Gastrocnemius medialis (tissue), 4 donors: ENCODE measurements around the gene IFT27.

Experiments used
- CTCF ChIP-seq, 5 experiments: fragments of 450-650 bp in 3 of 5; fragments of 200-600 bp in 2 of 5; sonication (generic) in 2 of 5; IDR thresholded peaks in 4 of 5; conservative IDR thresholded peaks in 1 of 5; 1 replicate in 4 of 5; 2 replicates in 1 of 5; pipeline ENCODE4 v1.5.1; 2016 to 2019; ENCODE audit warnings: antibody characterized with exemption in 5 of 5, mild to moderate bottlenecking in 3 of 5, moderate library complexity in 3 of 5
- POLR2A ChIP-seq, 2 donors: fragments of 450-650 bp; IDR thresholded peaks; one replicate each; pipeline ENCODE4 v1.6.1; 2017; ENCODE audit warnings: antibody characterized with exemption in 2 of 2, mild to moderate bottlenecking in 2 of 2, moderate library complexity in 2 of 2

DNA sequence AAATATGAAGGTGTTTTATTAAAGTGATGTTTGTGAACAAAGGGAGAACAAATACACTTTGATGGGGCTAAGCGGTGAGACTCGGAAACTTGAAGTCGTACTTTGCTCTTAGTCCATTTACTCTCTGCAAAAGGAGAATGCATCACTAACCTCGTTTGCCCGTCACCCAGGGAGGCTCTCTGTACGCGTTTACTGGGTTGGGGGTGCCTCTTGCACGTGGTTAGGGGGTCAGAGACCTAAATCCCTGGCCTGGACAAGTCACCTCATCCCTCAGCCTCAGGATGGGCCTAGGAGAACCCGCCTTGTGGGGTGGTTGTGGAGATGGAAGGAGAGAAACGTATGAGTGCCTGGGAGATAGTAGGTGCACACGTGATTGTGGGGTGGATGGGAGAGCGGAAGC, 803 bp upstream of the IFT27 start:
- TF ChIP-seq CTCF (IDR thresholded peaks at IDR 0.05 in 4 of 5, conservative IDR thresholded peaks at IDR 0.05 in 1 of 5), result no peak
- no peak for TF ChIP-seq POLR2A (IDR thresholded peaks at IDR 0.05)
